HG03571 (cell line): Measurements from ENCODE around the gene FRMD4B.

Experiments used
- ATAC-seq: cut with Tn5 transposase; IDR thresholded peaks from one replicate; pipeline ENCODE4 v1.9.1; 2021; ENCODE audit not compliant: unreplicated experiment

Gene FRMD4B

GRCh38 chr3:69385723-69386555 lies at the start of gene FRMD4B:
Gene FRMD4B, minus strand, starts transcription at chr3:69386088. Its CDS starts 99 bp downstream, at chr3:69385989.
- no peak for ATAC-seq

DNA sequence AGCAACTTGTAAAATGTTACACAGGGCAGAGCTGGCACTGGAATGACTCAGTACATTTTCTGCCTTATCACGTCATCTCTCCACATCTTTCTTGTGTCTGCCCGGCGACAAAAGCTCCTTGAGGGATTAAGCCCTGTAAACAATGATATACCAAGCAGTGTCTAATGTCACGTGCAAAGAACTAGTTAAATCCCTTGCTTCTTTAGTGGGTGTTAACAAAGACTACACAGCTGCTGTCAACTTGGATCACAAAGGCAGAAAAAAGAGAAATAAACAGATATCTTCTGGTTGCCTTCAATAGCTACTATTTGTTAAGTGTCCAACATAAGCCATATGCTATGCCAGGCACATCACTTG lies 48.1 kb upstream of the FRMD4B start:
- no peak for ATAC-seq

DNA sequence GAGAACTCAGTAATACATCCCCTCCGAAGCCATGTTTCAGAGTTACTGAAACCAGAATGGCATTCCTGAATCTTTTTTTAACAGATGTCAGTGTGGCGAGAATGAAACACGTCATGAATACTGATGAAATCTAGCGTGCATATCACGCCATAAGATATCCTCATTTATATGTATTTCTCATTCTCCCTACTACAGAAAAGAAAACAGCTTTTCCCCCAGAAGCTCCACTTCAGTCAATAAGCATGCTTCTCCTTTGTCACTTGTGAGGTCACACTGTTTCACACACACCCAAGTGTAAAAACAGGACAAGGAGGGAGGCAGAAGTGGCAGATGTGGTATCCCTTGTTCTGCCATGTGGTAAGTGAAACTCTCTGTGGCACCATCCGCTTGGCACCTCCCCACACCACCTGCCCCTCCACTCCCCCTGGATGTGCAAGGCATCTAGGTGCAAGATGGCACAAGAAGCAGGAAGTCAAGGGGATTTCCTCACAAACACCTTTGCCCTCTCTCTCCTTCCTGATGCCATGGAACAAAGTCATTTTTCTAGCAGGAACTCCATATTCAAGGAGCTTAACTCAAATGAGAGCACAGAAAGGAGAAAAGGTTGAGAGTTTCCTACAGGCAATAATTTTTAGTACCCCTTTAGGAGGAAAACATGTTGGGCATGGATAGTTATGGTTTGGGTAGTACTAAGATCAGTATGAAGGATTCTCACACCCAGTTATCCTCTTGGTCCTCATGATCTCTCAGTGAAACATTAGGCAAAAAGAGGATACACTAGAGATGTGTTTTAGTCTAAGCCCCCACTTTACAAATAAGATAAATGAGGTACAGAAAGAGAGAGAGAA lies 47.5 kb upstream of the FRMD4B start:
- no peak for ATAC-seq

DNA sequence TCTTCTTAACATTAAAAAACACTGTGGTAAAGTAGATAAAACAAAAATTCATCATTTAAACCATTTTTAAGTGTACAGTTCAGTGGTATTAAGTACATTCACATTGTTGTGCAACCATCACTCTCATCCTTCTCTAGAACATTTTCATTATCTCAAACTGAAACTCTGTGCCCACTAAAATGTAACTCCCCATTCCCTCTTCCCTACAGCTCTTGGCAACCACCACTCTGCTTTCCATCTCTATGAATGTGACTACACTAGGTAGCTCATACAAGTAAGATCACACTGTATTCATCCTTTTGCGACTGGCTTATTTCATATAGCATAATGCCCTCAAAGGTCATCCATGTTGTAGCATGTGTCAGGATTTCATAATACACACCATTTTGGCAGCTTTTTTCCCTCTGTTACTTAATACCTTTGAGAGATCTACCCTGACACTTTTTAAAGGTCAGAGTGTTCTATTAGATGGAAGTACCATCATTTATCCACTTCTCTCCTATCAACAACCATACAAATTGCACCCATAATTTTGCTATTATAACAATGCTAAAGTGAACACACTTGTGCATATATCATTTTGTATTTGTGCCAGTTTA lies 42.9 kb upstream of the FRMD4B start:
- ATAC-seq: no peak

- no peak for ATAC-seq
These were observed 41.0 kb upstream of the FRMD4B start for GRCh38 chr3:69426967-69427304.

DNA sequence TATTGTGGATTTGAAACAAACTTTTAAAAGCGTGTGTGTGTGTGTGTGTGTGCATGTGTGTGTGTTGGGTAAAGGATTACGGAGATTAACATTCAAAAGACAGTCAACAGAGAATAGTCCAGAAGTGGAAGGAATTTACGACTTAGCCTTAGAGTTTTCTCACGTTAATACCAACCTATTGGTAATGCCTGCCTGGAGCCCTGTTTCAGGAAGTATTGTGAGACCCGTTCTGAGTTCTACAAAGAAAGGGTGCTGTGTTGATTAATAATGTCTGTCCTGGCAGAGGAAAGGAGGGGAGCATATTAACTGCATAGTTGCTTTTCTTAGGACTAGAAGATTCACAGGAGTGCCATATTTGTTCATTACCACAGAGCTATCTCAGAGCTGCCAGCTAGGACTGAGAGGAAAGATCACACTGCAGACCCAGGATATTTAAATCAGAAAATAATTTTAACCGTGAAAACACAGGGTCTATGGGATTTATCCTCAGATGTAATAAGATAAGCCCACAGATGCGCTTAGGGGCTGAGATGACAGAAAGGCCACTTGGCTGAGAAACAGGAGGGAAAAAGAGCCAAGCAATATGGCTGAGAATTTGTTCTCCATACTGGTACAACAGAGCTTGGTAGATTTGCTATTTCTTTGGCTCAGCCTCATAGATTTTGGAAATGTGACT lies 40.5 kb upstream of the FRMD4B start:
- no peak for ATAC-seq

- no peak for ATAC-seq
These were observed 39.4 kb upstream of the FRMD4B start for GRCh38 chr3:69425249-69425648.

DNA sequence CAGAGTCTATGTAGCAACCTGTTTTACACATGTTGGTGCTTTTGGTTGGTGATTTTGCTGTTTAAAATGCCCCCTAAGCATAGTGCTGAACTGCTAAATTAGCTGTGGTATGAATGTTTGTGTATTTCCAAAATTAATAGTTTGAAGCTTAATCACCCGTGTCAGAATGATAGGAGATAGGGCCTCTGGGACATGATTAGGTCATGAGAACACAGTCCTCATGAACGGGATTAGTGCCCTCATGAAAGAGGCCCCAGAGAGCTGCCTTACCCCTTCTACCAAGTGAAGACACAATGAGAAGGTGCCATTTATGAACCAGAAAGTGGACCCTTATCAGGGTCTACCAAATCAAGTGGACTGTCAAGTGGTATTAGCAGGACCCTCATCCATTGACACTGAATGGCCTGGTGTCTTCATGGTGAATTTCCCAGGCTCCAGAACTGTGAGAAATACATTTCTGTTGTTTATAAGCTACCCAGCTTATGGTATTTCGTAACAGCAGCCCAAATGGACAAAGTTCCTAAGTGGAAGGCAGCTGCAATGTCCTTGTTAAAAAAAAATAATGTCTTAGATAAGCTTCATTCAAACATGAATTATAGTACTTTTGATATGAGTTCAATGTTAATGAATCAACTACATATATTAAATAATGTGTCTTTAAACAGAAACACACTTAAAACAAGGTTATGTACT lies 37.7 kb upstream of the FRMD4B start:
- ATAC-seq: no peak

- ATAC-seq: no peak
These were observed 36.9 kb upstream of the FRMD4B start for GRCh38 chr3:69422751-69423150.

GRCh38 chr3:69420781-69421520 lies 35.1 kb upstream of the FRMD4B start:
- ATAC-seq: no peak

- ATAC-seq: no peak
These were observed 33.4 kb upstream of the FRMD4B start for GRCh38 chr3:69419276-69419675.

GRCh38 chr3:69417541-69418078 lies 31.7 kb upstream of the FRMD4B start:
- no peak for ATAC-seq

- no peak for ATAC-seq
These were observed 27.8 kb upstream of the FRMD4B start for GRCh38 chr3:69413551-69414207.

DNA sequence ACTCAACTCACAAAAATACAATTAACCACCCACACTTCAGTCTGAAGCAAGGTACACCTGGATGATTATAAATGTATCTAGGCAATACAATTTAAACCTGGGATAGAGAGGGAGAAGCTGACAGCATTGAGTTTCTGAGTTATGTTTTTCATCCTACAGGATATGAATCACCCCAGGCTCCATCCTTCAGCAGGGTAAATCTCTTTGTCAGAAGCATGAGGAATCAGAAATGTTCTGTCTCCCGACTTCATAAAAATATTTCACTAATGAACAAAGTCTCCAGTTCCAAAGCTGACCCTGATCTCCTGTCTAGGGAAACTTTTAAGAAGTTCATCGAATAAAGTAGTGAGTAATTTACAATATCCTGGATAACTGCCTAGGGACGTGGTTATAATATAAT lies 25.5 kb upstream of the FRMD4B start:
- no peak for ATAC-seq

DNA sequence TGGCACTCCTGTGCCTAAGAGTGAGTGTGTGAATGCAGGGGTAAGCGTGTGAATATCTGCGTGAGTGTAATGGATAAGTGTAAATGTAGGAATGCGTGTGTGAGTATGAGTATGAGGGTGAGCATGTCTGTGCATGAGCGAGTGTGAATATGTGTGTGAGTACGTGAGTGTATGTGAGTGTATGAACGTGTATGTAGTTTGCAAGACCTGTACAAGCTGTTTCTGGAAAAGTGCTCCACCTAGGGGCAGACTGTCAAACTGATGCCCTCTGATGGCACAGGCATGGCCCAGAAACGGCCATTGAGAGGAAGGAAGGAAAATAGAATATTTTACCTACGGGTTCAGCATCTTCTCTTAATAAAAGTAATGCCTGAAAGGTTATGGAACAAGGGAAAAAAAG lies 24.4 kb upstream of the FRMD4B start:
- peak; percentile 95 for ATAC-seq

DNA sequence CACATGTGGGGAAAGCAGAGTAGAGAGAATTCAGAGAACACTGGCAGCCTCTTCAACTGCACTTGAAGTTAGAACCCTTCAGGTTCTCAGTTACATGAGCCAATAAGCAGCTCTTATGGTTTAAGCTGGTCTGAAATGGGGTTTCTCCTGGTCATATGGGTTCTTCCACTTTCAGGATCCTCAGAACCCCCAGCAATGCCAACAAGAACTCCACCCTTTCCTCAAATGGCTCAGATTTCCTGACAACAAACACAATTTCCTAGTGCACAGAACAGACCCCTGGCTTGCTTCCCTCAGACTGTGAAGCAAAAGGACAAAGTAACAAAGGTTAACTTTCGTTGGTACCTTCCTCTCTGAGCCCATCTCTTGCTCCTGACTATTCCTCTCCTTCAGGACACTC lies 23.9 kb upstream of the FRMD4B start:
- no peak for ATAC-seq

DNA sequence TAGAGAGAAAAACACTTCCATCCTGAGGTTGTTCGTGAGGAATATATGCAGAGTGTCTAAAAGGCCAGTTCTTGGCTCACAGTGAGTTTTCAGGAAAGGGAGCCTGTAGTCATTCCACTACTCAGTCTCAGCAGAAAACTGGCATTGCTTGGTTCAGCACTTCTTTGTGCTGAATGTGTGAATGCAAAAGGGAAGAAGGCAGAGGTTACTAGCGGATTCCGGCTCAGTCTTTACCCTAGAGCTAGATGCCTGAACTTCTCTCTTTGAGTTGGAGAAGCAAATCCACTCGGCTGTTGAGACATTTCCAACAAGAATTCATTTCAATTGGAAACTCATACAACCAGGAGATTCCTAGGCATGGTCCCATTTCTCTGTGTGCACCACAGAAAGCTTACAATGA lies 23.1 kb upstream of the FRMD4B start:
- no peak for ATAC-seq

DNA sequence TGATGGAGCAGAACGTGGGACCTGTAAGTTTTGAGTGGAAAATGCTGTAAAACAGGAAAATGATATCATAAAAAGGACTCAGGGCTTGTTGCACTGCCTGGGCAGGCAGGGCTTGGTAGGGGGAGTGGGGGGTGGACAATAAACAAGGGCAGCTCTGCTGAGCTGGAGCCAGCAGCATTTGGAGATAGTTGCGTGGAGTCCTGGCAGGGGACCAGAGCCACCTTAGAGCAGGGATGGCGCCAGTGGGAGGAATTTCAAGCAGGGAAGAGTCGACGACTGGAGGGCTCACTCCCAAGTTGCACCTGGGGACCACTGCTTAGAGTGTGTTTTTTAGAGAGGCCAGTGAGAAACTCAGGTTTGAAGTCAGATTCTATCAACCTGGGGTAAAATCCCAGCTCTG lies 22.7 kb upstream of the FRMD4B start:
- ATAC-seq: no peak

DNA sequence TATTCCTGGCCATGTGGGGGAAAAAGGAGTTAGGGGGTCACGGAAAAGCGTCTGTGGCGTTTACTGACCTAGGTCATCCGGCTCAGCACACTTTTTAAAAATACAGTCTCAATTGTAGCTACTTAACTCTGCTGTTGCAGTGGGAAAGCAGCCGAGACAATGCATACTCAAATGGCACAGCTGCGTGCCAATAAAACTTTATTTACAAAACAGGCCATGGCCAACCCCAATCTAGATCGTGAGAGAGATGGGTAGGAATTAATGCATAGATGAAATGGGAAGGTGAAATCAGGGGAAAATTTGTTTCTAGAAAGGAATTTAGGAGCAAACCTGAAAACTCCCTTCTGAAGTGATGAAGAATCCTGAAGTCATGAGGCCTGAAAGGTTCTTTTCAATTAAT lies 22.0 kb upstream of the FRMD4B start:
- ATAC-seq: no peak
